LNCAP (cell line): Measurements from ENCODE around the gene PSMD14.

Experiments used
- TF ChIP-seq, protein P1 (sequence below): fragments of 450-650 bp; IDR thresholded peaks from 2 replicates; pipeline ENCODE4 v1.5.1; 2017; ENCODE audit warnings: mild to moderate bottlenecking

PSMD14 gene

GRCh38 chr2:161370981-161371380 lies 62.8 kb downstream of the PSMD14 start:
- TF ChIP-seq, protein P1, sequence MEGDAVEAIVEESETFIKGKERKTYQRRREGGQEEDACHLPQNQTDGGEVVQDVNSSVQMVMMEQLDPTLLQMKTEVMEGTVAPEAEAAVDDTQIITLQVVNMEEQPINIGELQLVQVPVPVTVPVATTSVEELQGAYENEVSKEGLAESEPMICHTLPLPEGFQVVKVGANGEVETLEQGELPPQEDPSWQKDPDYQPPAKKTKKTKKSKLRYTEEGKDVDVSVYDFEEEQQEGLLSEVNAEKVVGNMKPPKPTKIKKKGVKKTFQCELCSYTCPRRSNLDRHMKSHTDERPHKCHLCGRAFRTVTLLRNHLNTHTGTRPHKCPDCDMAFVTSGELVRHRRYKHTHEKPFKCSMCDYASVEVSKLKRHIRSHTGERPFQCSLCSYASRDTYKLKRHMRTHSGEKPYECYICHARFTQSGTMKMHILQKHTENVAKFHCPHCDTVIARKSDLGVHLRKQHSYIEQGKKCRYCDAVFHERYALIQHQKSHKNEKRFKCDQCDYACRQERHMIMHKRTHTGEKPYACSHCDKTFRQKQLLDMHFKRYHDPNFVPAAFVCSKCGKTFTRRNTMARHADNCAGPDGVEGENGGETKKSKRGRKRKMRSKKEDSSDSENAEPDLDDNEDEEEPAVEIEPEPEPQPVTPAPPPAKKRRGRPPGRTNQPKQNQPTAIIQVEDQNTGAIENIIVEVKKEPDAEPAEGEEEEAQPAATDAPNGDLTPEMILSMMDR = no peak

GRCh38 chr2:161371869-161372268 lies 63.6 kb downstream of the PSMD14 start:
- TF ChIP-seq, protein P1 = no peak

DNA sequence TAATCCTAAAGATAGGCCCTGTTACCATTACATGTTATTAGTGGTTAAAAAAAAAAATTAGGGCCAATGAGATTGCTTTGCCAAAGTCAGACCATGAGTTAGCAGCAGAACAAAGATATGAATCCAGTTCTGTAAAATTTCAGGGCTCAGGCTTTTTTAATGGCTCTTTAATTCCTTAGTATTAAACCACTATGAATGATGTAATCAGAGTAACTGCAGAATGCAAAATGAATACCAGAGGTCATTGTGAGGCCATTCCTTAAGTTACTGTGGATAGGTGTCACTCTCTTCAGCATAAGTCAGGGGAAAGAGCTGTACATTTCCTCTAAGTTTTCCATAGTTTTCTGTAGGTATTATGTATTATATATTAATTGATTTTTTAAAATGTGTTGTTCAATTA lies 65.7 kb downstream of the PSMD14 start:
- TF ChIP-seq, protein P1 = no peak

DNA sequence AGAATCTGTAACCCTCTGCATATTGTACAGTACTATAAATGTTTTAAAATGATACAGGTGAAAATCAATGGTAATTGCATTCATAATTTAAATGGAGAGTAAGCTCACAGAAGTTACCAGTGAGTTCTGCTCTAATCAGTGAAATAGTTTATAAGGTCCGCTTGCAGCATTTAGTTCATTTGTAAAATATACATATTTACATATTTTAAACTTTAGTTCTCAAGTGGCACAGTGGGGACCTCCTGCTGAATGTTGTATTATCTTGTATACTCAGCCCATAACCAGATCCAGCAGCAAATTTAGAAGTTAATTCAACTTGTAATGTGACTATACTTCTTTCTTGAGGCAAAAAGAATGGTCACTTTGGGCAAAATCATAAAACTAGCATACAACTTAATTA lies 66.2 kb downstream of the PSMD14 start:
- TF ChIP-seq, protein P1 = no peak

- TF ChIP-seq, protein P1 = no peak
Observed at GRCh38 chr2:161379740-161380139, 71.5 kb downstream of the PSMD14 start.

- TF ChIP-seq, protein P1 = no peak
Observed at GRCh38 chr2:161381546-161381945, 73.3 kb downstream of the PSMD14 start.

- TF ChIP-seq, protein P1 = no peak
Observed at GRCh38 chr2:161382747-161383146, 74.5 kb downstream of the PSMD14 start.

DNA sequence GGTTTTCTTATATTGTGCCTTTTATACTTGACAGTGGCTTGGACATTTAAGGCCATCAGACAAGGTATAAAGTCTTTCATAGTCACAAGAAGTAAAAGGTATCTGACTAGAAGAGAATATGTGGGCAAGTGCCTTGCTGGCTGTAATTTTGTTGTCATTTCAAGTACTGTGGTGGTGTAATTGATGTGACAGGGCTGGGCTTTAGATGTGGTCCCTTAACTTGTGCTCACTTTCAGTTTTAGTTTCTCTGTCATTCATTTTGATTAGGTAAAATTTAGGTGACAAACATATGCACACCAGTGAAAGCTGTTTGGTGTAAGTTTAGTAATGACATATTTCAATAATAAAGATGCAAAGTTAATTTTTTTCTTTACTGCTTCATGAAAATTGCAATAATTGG lies 76.6 kb downstream of the PSMD14 start:
- TF ChIP-seq, protein P1 = no peak
